SU-DHL-6 (cell line): ENCODE measurements around the gene GSN.

Source experiments
- CTCF ChIP-seq: fragments of 200-600 bp; sonication (generic); IDR thresholded peaks from one replicate; pipeline ENCODE4 v1.5.1; 2017; ENCODE audit warnings: antibody characterized with exemption, mild to moderate bottlenecking, low read length, moderate library complexity; ENCODE audit not compliant: insufficient read depth, poor library complexity, severe bottlenecking
- EZH2phosphoT487 ChIP-seq: fragments of 200-600 bp; sonication (generic), shearing (Covaris generic); conservative IDR thresholded peaks from 2 replicates; pipeline ENCODE4 v1.6.1; 2018; ENCODE audit warnings: mild to moderate bottlenecking, antibody characterized with exemption, low read length, moderate library complexity, mixed read lengths

GRCh38 chr9:121246821-121247561 is 21.0 kb upstream of the GSN start:
- TF ChIP-seq CTCF (no peak), EZH2phosphoT487 (no peak)
